Measurements from ENCODE around the gene KIF26A. TPM values are rescaled to one million over a fixed set of nuclear protein-coding genes. Genes with fewer than 3 reads are reported as not detected.
A peak's percentile ranks its signal among the peaks of the same experiment; 100 is the strongest.
"Not testable (repeated sequence)": the region's sequence is repeated elsewhere in the genome, so short reads cannot be mapped to it uniquely, and the experiment has no call there.

KIF26A gene
- polyA plus RNA-seq, 3 donors, result 12.6 to 14.5 (median 12.6) TPM

- DNase-seq, result not testable (repeated sequence)
Observed at GRCh38 chr14:104153394-104153755, 15.0 kb downstream of the KIF26A start.

GRCh38 chr14:104154246-104154645 lies 15.9 kb downstream of the KIF26A start:
- DNase-seq, result no peak

GRCh38 chr14:104155513-104155912 lies 17.1 kb downstream of the KIF26A start:
- no peak for DNase-seq

- no peak for DNase-seq
Observed at GRCh38 chr14:104156142-104156541, 17.8 kb downstream of the KIF26A start.

- no peak for DNase-seq
Observed at GRCh38 chr14:104157016-104157928, 18.9 kb downstream of the KIF26A start.

- DNase-seq, result no peak
Observed at GRCh38 chr14:104158827-104159798, 20.7 kb downstream of the KIF26A start.

GRCh38 chr14:104159990-104160389 lies 21.6 kb downstream of the KIF26A start:
- DNase-seq, result no peak

- no peak for DNase-seq
Observed at GRCh38 chr14:104161602-104162367, 23.4 kb downstream of the KIF26A start.

- no peak for DNase-seq
Observed at GRCh38 chr14:104162495-104162894, 24.1 kb downstream of the KIF26A start.

GRCh38 chr14:104163541-104163940 lies 25.2 kb downstream of the KIF26A start:
- no peak for DNase-seq

GRCh38 chr14:104164041-104164440 lies 25.7 kb downstream of the KIF26A start:
- DNase-seq, result no peak

- no peak for DNase-seq
Observed at GRCh38 chr14:104164512-104164911, 26.1 kb downstream of the KIF26A start.

GRCh38 chr14:104166698-104167097 lies 28.3 kb downstream of the KIF26A start:
- DNase-seq, result no peak

GRCh38 chr14:104168603-104169002 lies 30.2 kb downstream of the KIF26A start:
- no peak for DNase-seq

GRCh38 chr14:104169005-104169698 lies 30.8 kb downstream of the KIF26A start:
- no peak for DNase-seq

GRCh38 chr14:104169699-104170479 lies 31.5 kb downstream of the KIF26A start:
- no peak for DNase-seq

- DNase-seq, result peak; percentile 51
Observed at GRCh38 chr14:104171029-104171697, 32.8 kb downstream of the KIF26A start.

- no peak for DNase-seq
Observed at GRCh38 chr14:104171895-104172294, 33.5 kb downstream of the KIF26A start.

- DNase-seq, result no peak
Observed at GRCh38 chr14:104172349-104172748, 34.0 kb downstream of the KIF26A start.

GRCh38 chr14:104172880-104173279 lies 34.5 kb downstream of the KIF26A start:
- no peak for DNase-seq
